Measurements from ENCODE around the gene TEC.

DNA sequence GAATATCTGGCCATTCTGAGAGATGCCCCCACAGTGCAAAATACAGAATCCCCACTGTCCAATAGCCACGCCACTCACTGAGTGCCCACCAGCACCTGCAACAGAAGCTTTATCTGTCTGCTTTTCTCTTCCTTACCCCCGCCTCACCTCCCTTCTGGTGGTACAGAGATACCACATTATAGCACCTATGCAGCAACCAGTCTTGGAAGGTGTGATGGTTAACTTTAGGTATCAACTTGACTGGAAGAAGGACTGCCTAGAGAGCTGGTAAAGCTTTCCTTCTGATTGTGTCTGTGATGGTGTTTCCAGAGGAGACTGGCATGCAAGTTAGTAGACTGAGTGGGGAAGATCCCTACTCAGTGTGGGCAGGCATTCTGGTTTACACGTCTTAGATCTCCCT is 73.8 kb downstream of the TEC start:
- TF ChIP-seq, protein P1, sequence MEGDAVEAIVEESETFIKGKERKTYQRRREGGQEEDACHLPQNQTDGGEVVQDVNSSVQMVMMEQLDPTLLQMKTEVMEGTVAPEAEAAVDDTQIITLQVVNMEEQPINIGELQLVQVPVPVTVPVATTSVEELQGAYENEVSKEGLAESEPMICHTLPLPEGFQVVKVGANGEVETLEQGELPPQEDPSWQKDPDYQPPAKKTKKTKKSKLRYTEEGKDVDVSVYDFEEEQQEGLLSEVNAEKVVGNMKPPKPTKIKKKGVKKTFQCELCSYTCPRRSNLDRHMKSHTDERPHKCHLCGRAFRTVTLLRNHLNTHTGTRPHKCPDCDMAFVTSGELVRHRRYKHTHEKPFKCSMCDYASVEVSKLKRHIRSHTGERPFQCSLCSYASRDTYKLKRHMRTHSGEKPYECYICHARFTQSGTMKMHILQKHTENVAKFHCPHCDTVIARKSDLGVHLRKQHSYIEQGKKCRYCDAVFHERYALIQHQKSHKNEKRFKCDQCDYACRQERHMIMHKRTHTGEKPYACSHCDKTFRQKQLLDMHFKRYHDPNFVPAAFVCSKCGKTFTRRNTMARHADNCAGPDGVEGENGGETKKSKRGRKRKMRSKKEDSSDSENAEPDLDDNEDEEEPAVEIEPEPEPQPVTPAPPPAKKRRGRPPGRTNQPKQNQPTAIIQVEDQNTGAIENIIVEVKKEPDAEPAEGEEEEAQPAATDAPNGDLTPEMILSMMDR (IDR thresholded peaks at IDR 0.05; ENCODE audit: poor library complexity, severe bottlenecking), result no peak
- TF ChIP-seq EZH2 (IDR thresholded peaks at IDR 0.05; ENCODE audit: borderline replicate concordance, insufficient read depth, low read length, poor library complexity, severe bottlenecking), result no peak
- TF ChIP-seq TAF1 (IDR thresholded peaks at IDR 0.05; ENCODE audit: low read depth), result no peak
- TF ChIP-seq EP300 (conservative IDR thresholded peaks at IDR 0.05; ENCODE audit: poor library complexity, severe bottlenecking), result no peak
- TF ChIP-seq SMC3 (conservative IDR thresholded peaks at IDR 0.05; ENCODE audit: poor library complexity), result no peak
